GM21447 (cell line): Measurements from ENCODE around the gene OR9Q1.
"Not testable (repeated sequence)": the region's sequence is repeated elsewhere in the genome, so short reads cannot be mapped to it uniquely, and the experiment has no call there.

Source experiments
- ATAC-seq: cut with Tn5 transposase; IDR thresholded peaks from one replicate; pipeline ENCODE4 v1.9.1; 2021; ENCODE audit not compliant: unreplicated experiment

Gene OR9Q1

GRCh38 chr11:58125469-58125868 is 101.8 kb downstream of the OR9Q1 start, which contains the start of gene OR9I1:
TSS of gene OR9I1 (minus strand) at chr11:58125530. CDS start at chr11:58119444, 6,086 bp downstream.
- ATAC-seq = no peak

DNA sequence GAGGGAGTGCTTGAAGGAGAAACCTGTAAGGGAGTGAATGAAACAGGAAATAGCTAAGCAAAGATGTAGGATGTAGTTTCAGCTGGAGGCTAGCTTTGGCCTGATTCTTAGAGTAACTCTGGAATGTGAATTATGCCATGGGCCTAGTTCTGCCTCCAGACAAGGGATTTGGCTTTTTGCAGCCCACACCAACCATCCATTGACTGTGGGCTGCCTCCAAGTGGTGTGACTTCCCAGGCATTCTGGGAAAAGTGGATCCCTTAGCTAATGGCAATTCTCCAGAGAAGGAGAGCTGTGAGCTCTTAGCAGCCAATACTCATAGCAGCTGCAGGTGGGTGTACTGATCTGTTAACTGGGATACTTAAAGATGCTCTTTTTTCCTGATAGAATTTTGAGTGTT is 103.7 kb downstream of the OR9Q1 start:
- no peak for ATAC-seq

DNA sequence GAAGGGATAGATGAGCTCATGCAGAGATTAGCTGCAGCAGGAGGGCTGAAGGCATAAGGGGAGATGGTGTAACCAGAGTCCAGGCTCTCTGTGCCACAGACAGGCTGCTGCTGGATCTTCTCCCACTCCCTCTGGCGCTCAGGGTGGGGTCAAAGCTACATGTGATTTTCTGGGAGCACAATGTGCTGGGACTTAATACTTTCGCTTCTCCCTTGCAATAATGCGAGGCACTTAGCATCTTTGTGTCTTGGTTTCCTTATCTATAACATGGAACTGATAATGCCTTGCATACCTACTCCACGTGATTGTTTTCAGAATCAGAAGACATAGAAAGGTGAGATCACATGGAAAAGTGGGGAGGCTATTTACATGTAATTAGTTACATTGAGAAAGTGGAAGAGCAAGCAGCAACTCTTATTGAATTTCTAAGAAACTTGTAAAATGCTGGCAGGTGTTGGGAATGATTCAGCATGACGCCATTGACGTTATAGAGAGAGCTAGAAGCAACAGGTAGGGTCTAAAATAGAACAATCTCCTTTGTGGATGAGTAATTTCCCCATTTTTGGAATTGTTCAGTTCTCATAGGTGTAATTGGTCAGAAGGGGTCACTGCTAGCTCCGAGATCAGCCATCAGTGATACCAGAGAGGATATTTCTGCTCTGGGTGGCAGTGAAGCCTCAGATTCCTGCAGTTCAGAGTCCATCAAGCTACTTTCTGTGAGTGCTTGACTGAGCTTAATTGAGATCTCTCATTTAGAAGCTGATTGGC is 109.8 kb downstream of the OR9Q1 start:
- ATAC-seq = no peak

- no peak for ATAC-seq
Observed at GRCh38 chr11:58134151-58134550, 110.5 kb downstream of the OR9Q1 start.

GRCh38 chr11:58135171-58135570 is 111.5 kb downstream of the OR9Q1 start:
- ATAC-seq = no peak

GRCh38 chr11:58142761-58143160 is 119.1 kb downstream of the OR9Q1 start:
- ATAC-seq = no peak

DNA sequence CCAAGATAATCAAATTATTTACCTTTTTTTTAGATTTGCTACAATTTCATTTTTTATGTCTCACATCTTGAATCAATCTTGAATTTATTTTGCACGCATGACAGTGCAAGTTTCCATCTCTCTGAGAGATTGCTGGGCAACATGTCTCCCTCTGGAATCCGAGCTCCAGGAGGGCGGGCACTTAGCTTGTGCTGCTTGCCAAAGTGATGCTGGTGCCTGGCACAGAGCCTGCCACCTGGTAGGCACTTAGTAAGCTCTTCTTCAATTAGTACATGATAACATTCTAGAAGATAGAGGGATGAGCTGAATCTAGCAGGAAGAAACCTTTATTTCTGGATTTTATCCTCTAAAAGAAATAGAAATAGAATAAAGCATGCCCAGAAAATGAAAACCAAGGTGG is 129.1 kb downstream of the OR9Q1 start:
- ATAC-seq = no peak

DNA sequence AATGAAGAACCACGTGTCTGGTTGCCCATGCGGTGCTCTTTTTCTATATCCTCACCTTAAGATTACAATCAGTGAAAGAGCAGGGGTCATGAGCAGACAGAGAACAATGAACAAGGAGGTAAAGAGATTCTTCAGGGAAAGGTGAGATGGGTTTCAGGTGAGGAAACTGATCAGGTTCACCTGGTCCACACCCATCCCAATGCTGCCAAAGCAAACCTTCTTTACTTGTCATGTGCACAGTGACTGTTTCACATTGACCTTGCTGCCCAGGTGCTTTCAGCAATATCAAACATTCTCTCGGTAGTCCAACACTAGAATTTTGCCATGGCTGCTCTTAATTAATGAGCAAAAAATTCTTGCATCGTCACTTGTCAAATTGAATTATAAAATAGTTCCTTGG is 140.7 kb downstream of the OR9Q1 start:
- ATAC-seq = no peak

DNA sequence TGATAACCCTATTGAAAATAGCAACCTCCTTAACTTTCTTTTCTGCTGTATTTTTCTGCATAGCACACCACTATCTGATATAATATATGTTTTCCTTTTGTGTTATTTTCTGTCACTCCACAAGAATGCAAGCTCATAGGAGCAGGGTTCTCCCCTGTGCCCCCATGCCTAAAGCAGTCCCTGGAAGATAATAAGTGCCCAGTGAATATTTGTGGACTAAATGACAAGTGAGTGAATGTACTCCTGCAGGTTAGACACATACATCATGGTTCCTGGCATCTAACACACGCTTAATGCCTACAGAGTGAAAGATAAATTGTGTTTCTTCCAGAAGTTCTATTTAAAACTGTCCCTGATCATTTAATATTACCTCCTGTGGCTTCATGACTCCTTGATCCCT is 141.3 kb downstream of the OR9Q1 start:
- no peak for ATAC-seq

GRCh38 chr11:58165504-58166106 is 141.9 kb downstream of the OR9Q1 start:
- ATAC-seq = no peak

- ATAC-seq = no peak
Observed at GRCh38 chr11:58177409-58178054, 153.9 kb downstream of the OR9Q1 start.

GRCh38 chr11:58178444-58178843 is 154.8 kb downstream of the OR9Q1 start:
- no peak for ATAC-seq

DNA sequence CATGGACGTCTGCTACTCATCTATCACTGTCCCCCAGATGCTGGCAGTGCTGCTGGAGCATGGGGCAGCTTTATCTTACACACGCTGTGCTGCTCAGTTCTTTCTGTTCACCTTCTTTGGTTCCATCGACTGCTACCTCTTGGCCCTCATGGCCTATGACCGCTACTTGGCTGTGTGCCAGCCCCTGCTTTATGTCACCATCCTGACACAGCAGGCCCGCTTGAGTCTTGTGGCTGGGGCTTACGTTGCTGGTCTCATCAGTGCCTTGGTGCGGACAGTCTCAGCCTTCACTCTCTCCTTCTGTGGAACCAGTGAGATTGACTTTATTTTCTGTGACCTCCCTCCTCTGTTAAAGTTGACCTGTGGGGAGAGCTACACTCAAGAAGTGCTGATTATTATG is 156.0 kb downstream of the OR9Q1 start:
- ATAC-seq = no peak

- no peak for ATAC-seq
Observed at GRCh38 chr11:58186938-58187337, 163.3 kb downstream of the OR9Q1 start.

DNA sequence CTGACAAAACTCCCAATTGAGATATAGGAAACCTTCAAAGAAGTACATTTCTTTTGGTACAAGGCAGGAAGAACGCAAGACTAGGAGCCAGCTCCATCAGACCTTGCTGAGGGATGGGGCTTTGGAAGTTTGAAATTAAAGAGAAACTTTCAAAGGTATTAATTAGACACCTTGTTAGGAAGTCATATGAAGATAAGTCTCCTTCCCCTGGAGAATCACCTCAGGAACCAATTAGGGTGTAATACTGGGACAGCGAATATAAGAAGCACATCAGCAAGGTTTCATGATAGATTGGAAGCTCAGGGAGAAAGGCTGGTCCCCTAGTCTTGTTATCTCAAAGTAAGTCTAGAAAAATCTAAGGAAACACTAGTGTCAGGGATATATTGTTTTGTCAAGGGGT is 165.1 kb downstream of the OR9Q1 start, which contains the start of gene OR9Q2:
OR9Q2 (plus strand) TSS at position 301 of the 400 bp plus-strand sequence. CDS start 1,421 bp downstream, outside the sequence.
- no peak for ATAC-seq

DNA sequence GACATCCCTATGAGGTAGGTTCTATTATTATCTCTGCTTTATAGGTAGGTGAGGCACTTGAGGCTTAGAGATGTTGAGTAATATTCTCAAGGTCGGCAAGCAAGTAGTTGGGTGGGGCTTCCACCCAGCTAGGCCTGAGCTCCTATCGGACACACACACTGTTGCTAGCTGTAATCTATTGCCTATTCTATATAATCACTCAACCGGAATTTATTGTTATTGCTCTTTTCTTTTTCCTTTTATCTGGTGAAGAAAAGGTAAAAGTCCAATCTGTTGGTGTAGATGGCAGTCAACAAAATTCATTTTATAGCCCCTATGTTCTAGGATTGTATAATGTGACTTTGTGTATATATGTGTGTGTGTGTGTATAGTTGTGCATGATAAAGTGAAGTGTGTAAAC is 168.5 kb downstream of the OR9Q1 start:
- no peak for ATAC-seq

GRCh38 chr11:58193391-58193790 is 169.7 kb downstream of the OR9Q1 start:
- no peak for ATAC-seq

- ATAC-seq = no peak
Observed at GRCh38 chr11:58195939-58196338, 172.3 kb downstream of the OR9Q1 start.

- no peak for ATAC-seq
Observed at GRCh38 chr11:58199271-58199670, 175.6 kb downstream of the OR9Q1 start.

DNA sequence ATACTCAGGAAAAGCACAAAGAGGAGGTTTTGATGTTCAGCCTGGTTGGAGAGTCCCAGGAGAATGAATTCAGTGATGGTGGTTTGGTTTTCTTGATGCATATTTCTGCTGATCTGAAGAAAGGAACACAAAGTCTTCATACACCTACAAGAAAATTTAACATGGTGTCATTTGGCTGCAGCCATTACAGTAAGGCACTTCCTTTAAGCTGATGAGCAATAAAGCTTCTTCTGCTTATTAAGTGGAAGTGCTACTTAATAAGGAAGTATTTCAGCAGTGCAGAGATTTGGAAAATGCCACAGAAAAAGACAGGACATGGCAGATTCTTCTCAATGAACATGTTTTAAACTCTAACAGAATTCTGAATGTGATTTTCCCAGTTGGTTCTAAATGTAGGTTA is 180.4 kb downstream of the OR9Q1 start, which contains the start of gene OR1S2:
OR1S2 (minus strand) TSS at position 101 of the 400 bp plus-strand sequence; CDS start at position 101, 0 bp downstream.
- ATAC-seq = no peak

DNA sequence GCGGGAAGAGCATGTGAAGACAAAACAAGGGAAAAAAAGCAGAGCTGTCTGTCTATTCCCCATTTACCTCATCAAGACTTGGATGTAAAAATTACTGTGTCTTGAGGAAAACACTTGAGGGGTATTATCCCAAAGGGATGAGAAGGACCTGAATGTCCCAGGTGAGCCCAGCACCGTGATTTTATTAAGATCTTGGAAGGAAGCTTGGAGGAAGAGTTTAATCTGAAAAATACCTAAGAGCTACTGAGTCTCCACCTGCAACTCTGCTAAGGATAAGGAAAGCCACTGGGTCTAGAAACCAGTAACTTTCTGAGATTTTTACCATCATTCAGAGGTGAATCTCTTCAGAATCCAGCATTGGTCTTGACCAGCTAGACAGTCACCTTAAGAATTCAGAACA is 188.7 kb downstream of the OR9Q1 start, which contains the start of gene OR1S1:
OR1S1 (plus strand) TSS at position 301 of the 400 bp plus-strand sequence.
- ATAC-seq = not testable (repeated sequence)

- no peak for ATAC-seq
Observed at GRCh38 chr11:58216476-58216875, 192.8 kb downstream of the OR9Q1 start.
